T47D (cell line): ENCODE data around the gene KIF18B.

Experiments
- DNase-seq, 2 experiments: peaks; one replicate each; pipeline versions ENCODE4 v3.0.0 to v3.0.0-alpha.2; 2011 to 2012; ENCODE audit warnings: low read depth in 1 of 2, low spot score in 1 of 2
- JUND ChIP-seq: IDR thresholded peaks from 2 replicates; pipeline ENCODE4 v1.6.1; 2012; ENCODE audit warnings: low read depth
- in situ Hi-C: cut with HindIII; loops from 2 replicates; pipeline ENCODE4 v1.10.0; 2016; ENCODE audit warnings: low sequenced_read_pairs, low pct_unique_long_range_greater_than_20kb

The KIF18B gene

GRCh38 chr17:44908761-44909326 is 38.7 kb downstream of the KIF18B start:
- TF ChIP-seq JUND = no peak
- DNase-seq = no peak
- in situ Hi-C loops = no loop called here

DNA sequence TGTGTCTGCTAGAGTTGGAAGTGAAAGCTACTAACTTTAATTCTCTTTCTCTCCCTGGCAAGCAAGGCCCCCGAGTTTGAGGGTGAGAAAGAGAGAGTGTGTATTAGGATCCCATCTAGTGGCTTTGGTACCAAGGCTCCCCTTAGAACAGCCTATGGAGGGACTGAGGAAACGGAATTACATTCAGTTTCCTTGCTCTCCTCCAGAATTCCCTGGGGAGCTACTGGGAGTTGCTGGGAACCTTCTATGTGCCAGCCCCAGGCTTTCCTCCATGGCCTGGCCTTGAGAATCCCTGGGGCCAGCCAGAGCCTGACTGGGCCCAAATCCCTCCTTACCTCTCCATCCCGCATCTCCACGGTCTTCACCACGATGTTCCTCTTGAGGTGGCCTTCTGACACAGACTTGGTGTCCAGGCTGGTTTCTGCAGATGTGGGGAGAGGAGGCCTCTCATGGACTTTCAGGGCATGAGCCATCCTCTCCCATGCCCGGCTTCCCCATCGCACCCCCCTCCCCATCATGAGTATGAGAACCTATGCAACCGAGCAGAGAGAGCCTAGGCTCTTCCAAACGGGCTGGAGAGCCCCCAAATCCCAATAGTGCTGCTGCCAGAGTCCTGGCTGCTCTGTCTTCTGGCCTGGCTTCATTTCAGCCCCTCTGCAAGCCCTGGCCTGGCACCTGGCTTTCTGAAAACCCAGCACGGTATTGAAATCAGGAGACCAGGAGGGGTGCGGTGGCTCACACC is 39.7 kb downstream of the KIF18B start:
- in situ Hi-C loops = no loop called here
- DNase-seq = no peak
- TF ChIP-seq JUND = no peak

DNA sequence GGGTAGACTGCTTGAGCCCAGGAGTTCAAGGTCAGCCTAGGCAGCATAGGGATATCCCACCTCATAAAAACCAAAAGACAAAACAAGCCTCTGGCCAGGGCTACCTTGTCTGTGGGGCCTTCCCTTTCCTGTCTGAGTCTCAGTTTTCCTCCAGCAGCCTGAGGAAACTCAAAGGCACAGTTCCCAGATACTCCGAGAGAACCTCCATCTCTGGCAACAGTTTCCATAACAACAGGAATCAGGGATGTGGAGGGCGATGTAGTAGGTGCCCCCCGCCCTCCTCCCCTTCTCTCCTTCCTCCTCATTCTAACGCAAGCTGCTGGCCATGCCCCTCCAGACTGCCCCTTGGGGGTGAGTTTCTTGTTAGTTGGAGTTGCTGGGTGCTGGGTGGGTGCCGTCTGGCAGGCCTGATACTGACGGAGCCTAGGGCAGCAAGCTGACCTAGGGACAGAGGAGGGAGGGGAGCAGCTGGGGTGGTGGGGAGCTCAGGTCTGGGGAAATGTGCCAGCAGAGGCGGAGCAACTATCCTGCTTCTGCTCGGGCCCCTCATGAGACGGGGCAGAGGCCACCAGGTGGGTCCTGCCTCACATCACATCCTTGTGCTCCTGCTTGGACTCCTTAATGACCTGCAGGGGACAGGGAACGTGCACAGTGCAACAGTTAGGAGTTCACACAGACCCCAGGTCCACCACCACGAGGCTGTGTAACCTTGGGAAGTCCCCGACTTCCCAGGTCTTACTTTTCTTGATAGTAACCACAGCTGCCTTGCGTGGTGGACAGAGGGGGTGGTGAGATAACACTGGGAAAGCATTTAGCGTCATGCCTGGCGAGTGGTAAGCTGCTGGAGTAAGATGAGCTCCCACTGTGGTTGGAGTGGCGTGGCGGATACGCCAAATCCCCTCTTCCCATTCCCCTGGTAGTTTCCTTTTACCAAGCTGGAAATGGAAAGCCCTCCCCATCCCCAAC is 40.5 kb downstream of the KIF18B start:
- DNase-seq = no peak
- TF ChIP-seq JUND = no peak
- in situ Hi-C loops = no loop called here

DNA sequence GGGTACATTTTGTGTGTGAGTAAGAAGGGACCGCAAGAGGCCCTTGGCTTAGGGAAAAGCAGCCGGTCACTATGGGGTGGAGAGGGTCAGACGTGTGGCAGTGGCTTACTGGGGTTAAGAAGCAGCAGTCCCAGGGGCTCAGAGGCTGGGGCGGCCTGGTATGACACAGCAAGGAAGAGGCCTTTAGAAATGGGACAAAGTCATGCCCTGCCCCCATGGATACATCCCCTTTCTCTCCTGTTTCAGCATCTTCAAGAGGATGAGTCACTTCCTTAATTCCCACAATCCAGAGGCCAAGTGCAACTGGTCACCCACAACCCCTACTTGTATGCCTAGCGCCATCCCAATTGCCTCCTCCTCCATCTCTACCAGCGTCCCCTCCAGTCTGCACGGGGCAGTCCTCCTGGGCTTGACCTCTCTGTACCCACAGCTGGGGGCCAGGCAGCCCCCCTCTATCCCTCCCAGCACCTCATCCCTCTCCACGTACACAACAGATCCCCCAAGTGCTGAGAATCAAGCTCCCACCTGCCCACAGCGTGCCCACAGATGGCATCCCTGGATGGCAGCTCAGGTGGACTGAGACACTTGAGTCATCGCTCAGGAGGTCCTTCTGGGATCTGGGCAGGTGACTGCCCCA is 41.4 kb downstream of the KIF18B start:
- no peak for TF ChIP-seq JUND
- in situ Hi-C loops = no loop called here
- no peak for DNase-seq

DNA sequence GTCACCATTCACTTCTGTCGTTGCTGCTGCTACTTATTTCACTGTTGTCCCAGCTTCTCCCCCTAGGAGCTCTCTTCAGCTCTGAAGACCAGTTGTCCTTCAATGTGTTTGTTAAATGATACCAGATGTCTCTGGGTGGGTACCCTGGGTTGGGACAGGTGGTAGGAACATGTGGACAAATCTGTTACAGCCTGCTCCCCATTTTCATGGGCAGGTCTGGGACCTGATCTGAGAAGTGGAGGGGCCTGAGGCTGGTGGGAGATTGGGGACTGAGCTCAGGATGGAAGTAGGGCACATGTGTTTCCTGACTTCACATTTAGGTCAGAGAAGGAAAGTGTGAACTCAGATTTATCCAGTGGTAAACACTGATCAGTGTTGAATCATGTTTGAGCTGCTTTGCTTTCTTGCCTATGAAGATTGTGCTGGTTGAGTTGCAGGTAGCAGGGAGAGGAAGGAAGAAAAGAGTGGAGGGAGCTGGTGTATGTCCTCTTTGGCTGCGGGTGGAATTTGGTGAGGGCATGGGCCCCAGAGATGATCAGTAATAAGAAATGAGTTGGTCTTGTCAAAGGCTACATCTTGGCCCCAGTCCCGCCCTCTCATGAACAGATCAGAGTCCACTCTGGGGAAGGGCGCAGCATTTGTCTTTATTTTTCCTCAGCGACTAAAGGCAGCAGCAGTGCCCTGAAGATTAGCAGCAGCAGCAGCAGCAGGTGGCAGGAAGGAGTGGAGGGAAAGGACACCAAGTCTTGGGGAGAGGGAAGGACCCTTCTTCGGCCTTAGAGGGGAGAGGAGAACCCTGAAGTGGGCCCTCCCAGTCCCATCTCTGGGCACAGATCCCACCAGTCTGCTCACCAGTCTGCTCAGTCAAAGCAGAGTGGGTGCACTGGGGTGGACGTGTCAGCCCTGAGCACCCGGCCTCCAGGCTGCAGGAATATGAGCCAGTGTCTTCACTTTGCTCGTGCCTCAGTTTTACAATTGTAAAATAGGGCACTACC is 42.3 kb downstream of the KIF18B start:
- no peak for DNase-seq
- no peak for TF ChIP-seq JUND
- in situ Hi-C loops = no loop called here

DNA sequence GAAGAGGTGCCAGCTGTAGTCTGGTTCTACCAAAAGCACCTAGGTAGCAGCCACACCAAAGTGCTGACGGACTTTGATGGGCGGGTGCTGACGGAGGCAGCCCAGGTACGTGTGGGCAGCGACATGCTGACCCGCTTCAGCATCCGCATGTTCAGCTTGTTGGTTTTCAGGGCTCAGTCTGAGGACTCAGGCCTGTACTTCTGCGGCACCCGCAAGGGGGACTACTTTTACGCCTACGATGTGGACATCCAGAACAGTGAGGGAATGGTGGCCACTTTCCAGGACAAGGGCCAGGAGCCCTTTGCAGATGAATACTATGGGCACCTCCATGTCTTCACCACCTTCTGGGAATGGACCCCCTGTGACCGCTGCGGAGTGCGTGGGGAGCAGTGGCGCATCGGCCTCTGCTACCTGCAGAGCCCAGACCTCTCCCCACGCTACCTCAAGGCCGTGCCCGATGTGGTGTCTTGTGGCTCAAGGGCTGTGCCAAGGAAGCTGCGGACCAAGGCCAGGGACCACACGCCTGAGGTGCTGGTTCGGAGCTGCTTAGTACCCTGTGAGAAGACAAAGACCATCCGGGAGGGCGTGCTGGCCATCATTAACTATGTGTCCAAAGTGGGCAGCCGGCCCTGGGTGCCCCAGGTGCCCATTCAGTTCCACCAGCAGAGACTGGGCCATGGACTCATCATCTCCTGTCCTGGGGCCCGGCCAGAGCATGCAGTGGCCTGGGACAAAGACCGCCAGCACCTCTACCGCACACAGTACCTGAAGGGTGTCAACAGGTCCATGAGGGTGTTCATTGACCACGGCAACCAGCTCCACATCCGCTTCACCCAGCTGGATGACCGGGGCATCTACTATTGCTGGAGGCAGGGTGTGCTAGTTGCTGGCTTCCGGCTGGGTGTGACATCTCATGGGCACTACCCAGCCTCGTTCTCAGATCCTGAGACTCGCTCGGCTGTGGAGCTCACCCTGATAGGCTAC is 43.3 kb downstream of the KIF18B start:
- in situ Hi-C loops = no loop called here
- no peak for TF ChIP-seq JUND
- no peak for DNase-seq

GRCh38 chr17:44903012-44903685 is 44.4 kb downstream of the KIF18B start:
- TF ChIP-seq JUND = no peak
- in situ Hi-C loops = no loop called here
- no peak for DNase-seq

DNA sequence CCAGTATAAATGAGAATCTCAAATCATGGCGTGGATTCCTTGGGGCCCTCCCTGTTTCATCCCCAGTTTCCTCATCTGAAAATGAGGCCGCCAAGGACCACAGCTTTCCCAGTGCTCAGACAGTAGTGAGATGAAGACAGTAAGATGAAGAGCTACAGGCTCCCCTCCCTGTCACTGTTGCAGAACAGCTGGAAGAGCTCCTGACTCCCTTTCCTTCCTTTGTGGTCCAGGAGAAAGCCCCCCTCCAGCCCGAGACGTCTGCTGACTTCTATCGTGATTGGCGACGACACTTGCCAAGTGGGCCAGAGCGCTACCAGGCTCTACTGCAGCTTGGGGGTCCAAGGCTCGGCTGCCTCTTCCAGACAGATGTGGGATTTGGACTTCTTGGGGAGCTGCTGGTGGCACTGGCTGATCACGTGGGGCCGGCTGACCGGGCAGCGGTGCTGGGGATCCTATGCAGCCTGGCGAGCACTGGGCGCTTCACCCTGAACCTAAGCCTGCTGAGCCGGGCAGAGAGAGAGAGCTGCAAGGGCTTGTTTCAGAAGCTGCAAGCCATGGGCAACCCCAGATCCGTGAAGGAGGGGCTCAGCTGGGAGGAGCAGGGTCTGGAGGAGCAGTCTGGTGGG is 45.3 kb downstream of the KIF18B start:
- no peak for DNase-seq
- in situ Hi-C loops = no loop called here
- no peak for TF ChIP-seq JUND

GRCh38 chr17:44901411-44901921 is 46.1 kb downstream of the KIF18B start:
- TF ChIP-seq JUND = no peak
- in situ Hi-C loops = no loop called here
- DNase-seq = peak in 1 of 2 experiments; percentile 74
